Anterior cingulate cortex (tissue), 58 donors: ENCODE measurements around the gene CCDC61.

ENCODE experiments used
- DNase-seq, 58 donors: peaks; one replicate each; lab custom pipeline; 2025; lab: John Stamatoyannopoulos, UW

CCDC61 gene

GRCh38 chr19:45972947-45973540 lies 22.2 kb upstream of the CCDC61 start:
- no peak for DNase-seq

- peak in 56 of 58 donors; percentile 39 to 97 (median 84) for DNase-seq
Observed at GRCh38 chr19:45973553-45974338, 21.5 kb upstream of the CCDC61 start, which contains the start of gene NOVA2. Gene NOVA2, minus strand, starts transcription at chr19:45973865. Its CDS starts 514 bp downstream, at chr19:45973351.

GRCh38 chr19:45975306-45976070 lies 19.8 kb upstream of the CCDC61 start:
- DNase-seq, result peak in 2 of 58 donors; percentile 18 to 50

GRCh38 chr19:45976178-45976577 lies 19.1 kb upstream of the CCDC61 start:
- peak in 52 of 58 donors; percentile 8 to 86 (median 56) for DNase-seq

GRCh38 chr19:45978156-45978555 lies 17.1 kb upstream of the CCDC61 start:
- DNase-seq, result no peak

- DNase-seq, result peak in 25 of 58 donors; percentile 5 to 53 (median 23)
Observed at GRCh38 chr19:45981350-45981749, 13.9 kb upstream of the CCDC61 start.

GRCh38 chr19:45985321-45985720 lies 9.9 kb upstream of the CCDC61 start:
- DNase-seq, result no peak

GRCh38 chr19:45990113-45990728 lies 5.0 kb upstream of the CCDC61 start:
- no peak for DNase-seq

- no peak for DNase-seq
Observed at GRCh38 chr19:45994456-45994997, 740 bp upstream of the CCDC61 start.

- no peak for DNase-seq
Observed at GRCh38 chr19:45995715-45996385, 583 bp downstream of the CCDC61 start.

GRCh38 chr19:45996933-45997332 lies 1.7 kb downstream of the CCDC61 start:
- no peak for DNase-seq

- no peak for DNase-seq
Observed at GRCh38 chr19:45998834-45999233, 3.6 kb downstream of the CCDC61 start.

GRCh38 chr19:45999653-46000121 lies 4.4 kb downstream of the CCDC61 start:
- peak in 46 of 58 donors; percentile 9 to 74 (median 41) for DNase-seq

GRCh38 chr19:46000491-46001246 lies 5.4 kb downstream of the CCDC61 start:
- peak in 54 of 58 donors; percentile 8 to 83 (median 56) for DNase-seq

GRCh38 chr19:46002678-46003275 lies 7.5 kb downstream of the CCDC61 start:
- DNase-seq, result no peak

GRCh38 chr19:46006411-46006810 lies 11.1 kb downstream of the CCDC61 start:
- DNase-seq, result no peak

GRCh38 chr19:46009530-46010510 lies 14.6 kb downstream of the CCDC61 start:
- DNase-seq, result peak in 56 of 58 donors; percentile 7 to 88 (median 60)
